GM18867 (cell line): ENCODE measurements around the gene MAX.

Source experiments
- ATAC-seq: cut with Tn5 transposase; IDR thresholded peaks from one replicate; pipeline ENCODE4 v1.9.1; 2021; ENCODE audit warnings: mild to moderate bottlenecking, moderate library complexity; ENCODE audit not compliant: unreplicated experiment

The MAX gene, protein sequence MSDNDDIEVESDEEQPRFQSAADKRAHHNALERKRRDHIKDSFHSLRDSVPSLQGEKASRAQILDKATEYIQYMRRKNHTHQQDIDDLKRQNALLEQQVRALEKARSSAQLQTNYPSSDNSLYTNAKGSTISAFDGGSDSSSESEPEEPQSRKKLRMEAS

DNA sequence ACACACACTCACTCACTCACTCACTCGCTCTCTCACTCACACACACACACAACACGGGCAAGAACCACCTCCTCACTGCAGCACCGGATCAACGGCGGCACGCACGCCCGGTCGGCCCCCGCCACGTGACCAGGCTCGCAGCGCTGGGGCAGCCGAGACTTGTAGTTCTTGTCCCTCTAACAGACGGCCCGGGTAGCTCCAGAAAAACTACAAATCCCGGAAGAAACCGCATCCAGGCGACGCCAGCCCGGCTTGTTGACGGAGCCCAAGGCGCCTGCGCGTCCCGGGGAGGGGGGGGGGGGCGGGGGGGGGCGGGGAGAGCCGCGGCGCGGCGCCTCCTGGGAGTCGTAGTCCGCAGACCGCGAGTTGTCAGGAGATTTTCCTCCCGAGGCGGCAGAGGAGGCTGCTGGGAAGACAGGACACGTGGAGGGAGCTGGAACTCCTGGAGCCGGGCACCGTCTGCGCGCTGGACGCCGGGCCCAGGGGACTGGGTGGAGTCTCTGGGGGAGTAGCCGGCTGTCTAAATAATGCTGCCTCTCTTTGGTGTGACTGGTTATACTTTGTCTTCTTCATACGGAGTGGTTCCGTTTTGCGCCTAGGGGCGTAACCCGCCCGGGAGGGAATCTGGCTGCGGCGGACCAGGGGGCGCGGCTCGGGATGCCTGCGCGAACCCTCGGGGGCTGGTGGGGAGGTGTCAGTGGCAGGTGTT lies at the start of gene MAX:
Gene MAX, minus strand, starts transcription at position 77 of the 709 bp plus-strand sequence. CDS start 178 bp downstream, outside the sequence.
- ATAC-seq, result peak; percentile 89

DNA sequence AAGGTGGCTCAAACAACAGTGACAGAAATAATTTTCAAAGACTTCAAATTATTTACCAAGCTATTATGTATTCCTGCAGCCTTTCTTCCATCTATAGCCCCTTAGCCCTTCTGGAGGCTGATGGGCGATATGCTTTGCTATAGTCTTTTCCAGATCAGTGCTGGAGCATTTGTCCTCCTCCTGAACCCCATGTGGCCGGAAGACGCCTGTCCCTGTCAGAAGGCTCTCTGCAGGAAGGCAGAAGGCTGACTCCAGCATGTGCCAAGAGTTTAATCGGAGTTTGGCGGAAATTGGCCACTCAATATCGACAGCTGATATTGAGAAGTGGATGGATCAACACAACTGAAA lies 49.3 kb upstream of the MAX start:
- ATAC-seq, result no peak

DNA sequence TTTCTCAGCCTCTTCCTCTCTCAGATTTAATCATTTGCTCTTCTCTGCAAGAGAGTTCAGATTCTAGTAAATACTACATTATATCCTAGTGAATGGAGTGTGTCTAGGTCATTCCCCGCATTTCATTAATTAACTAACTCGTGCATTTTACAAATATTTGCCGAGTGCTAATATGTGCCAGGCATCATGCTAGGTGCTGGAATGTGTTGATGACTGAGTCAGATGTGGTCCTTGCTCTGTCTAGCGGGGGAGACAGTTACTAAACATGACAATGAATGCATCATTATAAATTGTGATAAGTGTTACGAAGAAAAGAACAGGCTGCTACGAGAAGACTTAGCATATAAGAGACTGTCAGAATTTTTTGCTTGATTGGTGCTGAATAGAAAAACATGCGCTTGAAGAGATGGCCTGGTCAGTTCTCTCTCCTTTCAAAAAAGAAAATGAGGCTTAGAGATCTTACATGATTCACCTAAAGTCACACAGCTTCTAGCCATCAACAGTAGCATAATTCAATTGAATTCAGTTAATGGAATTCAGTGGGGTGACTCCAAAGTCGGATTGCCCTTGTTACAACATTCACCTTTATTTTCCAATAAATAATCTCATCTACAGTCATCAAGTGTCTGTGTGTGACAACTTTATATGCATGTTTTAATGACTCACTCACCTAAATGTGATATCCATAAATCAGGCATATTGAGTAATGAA lies 48.7 kb upstream of the MAX start:
- no peak for ATAC-seq

DNA sequence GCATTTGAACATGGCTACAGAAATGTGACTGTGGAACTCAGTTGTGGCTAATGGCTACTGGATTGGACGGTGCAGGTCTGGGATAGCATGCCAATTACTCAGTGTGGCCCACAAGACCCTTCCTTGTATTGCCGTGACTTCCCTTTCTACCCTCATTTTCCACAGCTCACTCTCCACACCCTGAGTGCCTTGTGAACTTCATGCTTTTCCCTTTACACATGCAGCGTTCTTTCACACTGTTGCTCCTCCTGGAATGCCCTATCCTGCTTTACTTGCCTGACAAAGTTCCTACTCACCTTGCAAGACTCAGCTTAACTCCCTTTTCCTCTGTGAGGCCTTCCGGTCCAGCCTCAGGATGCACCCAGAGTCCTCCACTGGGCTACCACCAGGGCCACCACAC lies 46.8 kb upstream of the MAX start:
- ATAC-seq, result no peak

DNA sequence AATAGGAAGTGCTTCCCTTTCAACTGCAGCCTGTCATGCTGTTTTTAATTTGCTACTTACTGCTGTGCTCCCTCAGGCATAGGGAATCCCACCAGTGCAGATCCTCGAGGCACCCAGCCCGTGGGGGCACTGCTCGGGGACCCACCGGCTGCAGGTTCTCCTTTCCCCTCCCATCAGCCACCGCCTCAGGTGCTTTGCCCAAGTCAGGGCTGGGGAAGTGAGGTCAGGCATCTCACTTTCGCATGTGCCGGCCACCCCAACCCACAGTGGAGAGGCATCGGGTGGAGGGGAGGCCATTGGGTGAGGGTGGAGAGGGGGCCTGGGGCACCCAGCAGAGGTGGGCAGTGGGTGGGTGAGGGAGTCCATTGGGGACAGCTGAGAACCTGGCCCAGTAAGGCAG lies 41.9 kb upstream of the MAX start:
- no peak for ATAC-seq

DNA sequence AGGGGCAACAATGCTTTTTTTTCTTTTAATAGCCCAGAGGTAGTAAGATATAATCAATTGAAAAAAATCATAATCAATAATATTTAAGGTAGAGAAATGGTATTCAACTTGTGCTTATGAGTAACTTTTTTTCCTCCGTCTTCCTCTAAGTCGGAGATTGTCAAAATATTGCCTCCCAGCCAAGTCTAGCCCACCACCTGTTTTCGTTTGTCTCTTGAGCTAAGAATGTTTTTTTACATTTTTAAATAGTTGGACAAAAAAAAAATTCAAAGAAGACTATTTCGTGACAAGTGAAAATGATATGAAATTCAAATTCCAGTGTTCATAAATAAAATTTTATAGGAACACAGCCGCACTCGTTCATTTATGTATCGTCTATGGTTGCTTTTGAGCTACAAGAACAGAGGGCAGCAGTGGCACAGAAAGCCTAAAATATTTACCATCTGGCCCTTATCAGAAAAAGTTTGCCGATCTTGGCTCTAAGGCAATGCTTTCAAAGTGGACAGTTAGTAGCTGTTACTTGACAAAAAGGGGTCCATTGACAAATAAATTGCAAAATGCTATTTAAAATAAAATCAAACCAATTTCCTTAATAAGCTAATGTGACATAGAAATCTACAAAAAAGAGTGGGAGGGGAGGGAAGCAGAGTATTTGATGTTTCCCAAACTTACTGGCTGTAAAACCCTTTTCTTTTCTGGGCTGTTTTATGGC lies 40.8 kb upstream of the MAX start:
- ATAC-seq, result no peak

DNA sequence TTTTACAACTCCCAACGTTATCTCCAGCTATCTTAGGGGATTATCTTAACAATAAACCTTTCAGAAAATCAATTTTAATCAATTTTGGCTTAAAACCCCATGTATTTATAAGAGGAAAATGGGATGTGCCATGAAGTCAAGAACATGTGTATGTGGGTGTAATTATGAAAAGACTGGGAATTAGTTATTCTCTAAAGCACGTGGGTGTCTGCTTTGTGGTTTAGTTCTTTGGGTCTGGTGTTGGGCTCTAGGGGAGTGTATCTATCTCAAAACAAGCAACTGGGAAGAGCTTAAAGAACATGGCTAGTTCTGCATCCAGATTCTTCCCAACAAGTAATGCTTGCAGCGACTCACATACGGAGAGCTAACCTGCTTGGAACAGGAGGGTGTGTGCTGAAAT lies 40.1 kb upstream of the MAX start:
- no peak for ATAC-seq

DNA sequence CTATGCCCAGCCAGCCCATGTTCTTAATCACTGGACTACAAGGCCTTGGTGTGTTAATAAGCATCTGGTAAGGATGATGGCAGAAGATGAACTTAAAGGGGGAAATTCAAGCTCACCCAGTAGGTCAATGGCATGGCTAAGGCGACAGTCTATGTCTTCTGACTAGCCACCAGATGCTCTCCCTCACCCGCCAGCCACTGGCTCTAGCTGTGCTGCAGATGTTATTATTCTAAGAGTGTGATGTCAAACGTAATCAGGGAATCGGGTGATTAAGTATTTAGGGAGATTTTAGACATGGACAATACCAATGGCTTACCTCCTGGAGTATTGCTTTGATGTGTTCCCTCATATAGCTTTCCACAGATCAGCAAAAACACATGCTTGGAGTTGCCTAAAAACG lies 39.2 kb upstream of the MAX start:
- no peak for ATAC-seq

DNA sequence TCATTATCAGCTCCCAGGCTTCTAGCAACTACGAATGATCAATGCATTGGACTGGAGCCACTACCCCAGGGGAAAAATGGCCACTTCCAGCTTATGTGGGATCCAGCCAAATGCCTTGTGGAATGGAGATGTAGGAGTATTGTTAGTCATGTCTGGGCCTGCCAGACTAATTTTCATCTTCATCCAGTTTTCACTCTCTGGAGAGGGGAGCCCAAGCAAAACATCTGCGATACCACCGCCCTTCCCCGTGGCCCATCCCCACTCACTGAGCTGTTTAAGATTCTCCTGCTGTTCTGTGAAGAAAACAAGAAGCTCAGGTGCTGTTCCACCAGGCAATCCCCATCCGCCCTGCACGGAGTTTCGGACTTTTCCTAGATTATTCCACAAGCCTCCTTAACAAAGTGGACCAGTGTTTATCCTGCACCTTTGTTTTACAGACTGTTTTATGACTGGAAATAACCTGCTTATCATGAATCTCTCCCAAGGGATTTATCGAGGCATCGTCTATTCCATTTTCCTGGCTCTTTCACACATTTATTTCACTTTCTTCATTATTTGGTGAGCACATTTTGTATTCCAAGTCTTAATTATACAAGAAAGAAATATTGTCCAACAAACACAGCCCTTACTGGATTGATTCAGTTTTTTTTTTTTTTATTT lies 35.5 kb upstream of the MAX start:
- ATAC-seq, result no peak

DNA sequence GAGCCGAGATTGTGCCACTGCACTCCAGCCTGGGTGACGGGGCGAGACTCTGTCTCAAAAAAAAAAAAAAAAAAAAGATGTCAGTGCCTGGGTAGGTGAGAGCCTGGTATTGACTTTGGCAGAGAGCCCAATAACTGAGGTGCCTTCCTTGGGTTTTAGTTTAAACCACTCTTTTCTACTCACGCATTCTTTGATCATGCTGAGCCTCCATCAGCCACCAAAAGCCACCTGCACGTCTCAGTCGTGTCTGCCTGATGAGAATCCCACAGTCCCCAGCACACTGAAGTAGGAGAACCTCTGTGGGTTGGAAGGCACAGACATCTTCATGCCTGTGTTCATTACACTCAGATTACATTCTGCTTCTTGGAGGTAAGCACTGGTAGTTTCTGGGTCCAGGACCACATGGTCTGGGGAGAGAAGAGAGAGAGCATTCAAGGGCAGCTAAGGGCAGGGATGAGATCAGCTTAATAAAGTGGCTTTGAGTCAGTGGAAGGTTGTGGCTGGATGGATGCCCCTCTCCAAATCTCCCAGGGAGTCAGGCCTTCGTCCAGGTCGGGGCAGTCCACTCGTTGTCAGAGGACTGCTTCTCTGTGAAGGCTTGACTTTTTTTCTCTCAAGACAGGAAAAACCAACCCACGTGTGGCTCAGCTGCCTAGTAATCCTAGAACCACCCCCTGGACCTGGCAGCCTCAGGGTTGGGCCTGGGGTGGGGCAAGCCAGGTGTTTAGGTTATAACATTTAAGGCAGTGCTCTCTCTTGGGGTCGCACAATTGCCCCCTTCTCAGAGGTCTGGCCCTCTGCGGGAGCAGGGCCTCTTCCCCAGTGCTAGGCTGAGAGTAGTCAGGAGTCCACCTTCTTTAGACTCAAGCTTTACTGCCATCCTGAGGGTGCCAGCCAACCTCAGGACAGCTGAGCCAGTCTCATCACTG lies 32.6 kb upstream of the MAX start:
- no peak for ATAC-seq

DNA sequence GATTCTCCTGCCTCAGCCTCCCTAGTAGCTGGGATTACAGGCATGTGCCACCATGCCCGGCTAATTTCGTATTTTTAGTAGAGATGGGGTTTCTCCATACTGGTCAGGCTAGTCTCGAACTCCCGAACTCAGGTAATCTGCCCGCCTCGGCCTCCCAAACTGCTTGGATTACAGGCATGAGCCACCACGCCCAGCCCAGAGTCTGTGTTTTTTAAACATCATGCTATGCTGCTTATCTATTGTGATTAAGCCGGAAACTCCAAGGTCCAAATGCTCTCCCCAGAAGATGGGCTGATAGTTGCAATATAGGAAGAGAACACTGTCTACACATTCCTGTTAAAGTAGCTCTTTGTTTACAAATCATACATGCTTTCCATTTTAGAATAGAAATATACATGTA lies 30.5 kb upstream of the MAX start:
- no peak for ATAC-seq

DNA sequence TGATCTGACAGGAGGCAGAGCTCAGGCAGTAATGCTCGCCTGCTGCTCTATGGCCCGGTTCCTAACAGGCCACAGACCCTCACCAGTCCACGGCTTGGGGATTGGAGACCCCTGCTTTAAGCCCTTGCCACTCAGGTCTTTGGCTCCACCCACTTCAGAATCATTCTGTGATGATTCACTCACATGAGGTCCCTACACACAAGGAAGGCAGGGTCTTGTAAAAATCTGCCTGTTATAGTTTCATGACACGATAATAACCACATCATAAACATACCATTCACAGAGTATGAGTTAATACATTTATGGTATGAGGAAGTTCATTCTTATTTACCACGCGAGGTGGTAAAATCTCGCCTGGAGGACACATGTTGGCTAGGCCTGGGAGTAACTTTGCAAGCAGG lies 29.0 kb upstream of the MAX start:
- ATAC-seq, result no peak

DNA sequence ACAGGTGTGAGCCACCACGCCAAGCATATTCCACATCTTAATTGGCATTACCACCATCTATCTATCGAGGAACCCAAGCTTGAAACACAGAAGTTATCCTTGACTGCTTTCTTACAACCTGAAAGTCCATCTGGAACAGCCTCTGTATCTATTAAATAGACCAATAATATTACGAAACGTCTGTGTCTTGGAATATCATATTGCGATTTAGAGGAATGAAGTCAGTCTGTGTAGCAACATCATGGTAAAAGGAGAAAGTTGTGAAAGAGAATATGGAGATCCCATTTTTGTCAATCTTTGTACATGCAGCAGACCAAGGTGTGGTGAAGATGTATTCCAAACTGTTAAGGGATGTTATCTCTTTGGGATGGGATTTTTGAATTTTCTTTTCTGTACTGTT lies 25.8 kb upstream of the MAX start:
- no peak for ATAC-seq

DNA sequence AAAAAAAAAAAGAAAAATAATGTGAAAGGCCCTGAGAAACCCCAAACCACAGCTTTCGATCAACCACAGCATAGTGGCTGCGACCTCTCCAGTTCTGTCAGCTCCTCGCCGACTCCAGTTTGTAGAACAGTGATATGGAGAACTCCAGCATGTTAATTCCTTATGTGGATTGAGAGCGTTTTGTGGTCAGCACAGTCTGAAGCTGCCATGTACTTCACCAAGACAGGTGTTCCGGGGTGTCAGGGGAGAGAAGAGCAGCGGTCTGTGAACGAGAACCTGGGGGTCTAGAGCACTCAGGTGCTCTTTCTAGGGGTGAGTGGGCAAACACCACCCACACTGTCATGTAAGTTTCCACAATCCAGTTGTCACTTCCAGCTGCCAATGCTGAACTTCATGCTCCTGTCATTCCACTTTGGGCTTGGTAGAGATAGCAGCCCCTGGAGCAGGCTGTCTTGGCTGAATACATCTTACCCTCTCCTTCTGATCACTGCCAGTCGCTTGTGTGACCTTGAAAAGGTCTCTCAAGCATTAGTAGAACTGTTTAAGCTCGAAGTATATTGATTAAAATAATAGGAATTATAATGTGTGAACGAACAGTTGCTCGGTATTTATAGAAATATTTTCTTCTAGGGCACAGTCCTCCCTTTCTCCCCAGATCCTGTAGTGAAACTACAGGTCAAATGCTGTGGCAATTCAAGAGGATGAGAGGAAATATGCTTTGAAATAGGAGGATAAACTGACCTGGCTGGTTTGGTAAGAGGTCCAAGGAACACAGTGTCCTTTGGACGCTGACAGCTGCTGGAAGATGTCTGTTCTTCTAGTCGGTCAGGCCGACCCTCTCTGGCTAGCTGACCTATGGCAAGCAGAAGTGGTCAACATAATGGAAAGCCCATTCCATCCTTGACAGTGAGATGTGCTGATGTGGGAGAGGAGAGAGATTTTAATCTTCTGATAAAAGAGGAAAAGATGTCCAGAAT lies 15.7 kb upstream of the MAX start:
- no peak for ATAC-seq

DNA sequence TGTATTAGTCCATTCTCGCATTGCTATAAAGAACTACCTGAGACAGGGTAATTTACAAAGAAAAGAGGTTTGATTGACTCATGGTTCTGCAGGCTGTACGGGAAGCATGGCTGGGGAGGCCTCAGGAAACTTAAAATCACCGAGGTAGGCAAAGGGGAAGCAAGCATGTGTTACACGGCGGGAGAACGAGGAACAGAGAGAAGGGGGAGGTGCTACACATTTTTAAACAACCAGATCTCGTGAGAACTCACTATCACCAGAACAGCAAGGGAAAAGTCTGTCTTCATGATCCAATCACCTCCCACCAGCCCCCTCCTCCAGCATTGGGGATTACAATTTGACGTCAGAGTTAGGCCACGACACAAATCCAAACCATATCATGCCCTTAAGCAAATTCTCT lies 13.3 kb upstream of the MAX start:
- no peak for ATAC-seq

DNA sequence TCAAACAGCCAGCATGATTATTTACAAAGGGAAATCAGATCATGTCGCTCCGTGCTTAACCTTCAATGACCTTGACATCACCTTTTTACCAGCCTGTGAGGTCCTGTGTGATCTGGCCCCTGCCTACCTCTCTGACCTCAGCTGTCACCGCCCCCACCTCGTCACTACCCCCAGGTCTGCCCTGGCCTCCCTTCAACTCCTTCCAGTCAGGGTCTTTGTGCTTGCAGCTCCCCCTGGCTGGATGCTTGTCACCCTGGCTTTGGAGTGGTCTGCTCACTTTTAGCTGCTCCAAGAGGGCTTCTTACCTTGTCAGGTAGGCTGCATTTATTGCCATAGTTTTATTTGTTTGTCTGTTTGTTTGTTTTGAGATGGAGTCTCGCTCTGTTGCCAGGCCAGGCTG lies 8.2 kb upstream of the MAX start:
- no peak for ATAC-seq

DNA sequence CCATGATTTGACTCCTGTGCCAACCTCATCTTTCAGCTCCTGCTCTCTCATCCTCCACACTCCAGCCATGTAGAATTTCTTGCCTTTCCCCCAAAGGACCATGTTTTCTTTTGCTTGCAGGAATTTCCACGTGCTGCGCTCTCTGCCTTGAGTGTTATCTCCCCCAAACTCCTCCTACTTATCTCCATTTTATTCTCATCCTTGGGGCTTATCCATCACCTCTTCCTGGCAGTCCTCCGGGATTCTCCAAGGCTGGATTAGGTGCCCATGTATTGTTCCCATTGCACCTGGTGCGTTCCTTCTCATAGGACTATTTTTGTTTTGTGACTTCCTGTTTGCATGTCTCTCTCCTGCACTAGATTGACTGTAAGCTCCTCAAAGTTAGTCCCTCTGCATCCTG lies 7.0 kb upstream of the MAX start:
- ATAC-seq, result no peak

DNA sequence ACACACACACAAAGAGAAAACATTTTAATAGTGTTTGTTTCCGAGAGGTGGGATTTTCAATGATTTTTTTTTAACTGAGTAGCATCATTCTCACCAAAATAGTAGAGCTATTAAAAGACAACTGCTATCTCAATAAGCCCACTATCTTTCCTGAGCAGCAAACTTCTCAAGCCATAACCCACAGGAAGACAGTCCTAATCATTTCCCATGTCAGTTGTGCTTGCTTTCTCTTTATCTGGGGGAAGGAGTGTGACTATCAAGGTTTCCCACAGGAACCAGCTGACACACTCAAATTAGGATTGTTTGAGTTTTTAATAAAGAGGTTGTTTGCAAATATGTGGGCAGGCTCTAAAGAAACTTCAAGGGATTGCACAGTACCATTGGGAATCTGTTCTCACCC lies 4.9 kb upstream of the MAX start:
- ATAC-seq, result no peak

DNA sequence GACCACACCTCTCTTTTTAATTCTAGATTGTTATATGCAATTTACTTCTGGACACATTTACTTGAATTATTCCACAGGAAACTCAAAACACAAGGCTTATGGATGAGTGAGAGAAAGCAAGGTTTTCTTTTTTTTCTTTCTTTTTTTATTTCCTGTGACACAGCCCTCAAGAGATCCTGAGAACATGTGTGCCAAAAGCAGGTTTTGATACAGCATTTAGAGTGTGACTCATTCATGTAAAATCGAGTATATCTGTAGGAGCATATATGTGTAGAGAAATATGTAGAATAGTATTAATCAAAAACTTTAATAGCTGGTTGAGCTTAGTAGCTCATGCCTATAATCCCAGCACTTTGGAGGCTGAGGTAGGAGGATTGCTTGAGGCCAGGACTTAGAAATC lies 4.4 kb upstream of the MAX start:
- no peak for ATAC-seq
